WTC11 (cell line): ENCODE data around the gene SNCA.

Experiments
- FOXP1 ChIP-seq: sonication (generic); formaldehyde crosslinking; IDR thresholded peaks from 2 replicates; pipeline ENCODE4 v1.8.0; 2022; ENCODE audit warnings: missing genetic modification reagents, mild to moderate bottlenecking, moderate library complexity, borderline replicate concordance
- TF ChIP-seq, protein P1 (sequence below): sonication (generic); formaldehyde crosslinking; conservative IDR thresholded peaks from 2 replicates; pipeline ENCODE4 v1.8.1; 2023; ENCODE audit warnings: mild to moderate bottlenecking, low read depth, missing genetic modification reagents, moderate library complexity
- TF ChIP-seq, protein P2 (sequence below): fragments of 200-600 bp; IDR thresholded peaks from 2 replicates; pipeline ENCODE4 v1.8.0; 2022; ENCODE audit warnings: antibody characterized with exemption
- TF ChIP-seq, protein P3 (sequence below): fragments of 250-450 bp; sonication (Bioruptor Pico); IDR thresholded peaks from 2 replicates; pipeline ENCODE4 v1.9.0; 2021; ENCODE audit warnings: moderate library complexity, mild to moderate bottlenecking, inconsistent platforms, borderline replicate concordance
- TF ChIP-seq, protein P4 (sequence below): sonication (generic); formaldehyde crosslinking; IDR thresholded peaks from 2 replicates; pipeline ENCODE4 v1.8.1; 2022; ENCODE audit warnings: low read depth, mild to moderate bottlenecking, moderate library complexity, missing genetic modification reagents, borderline replicate concordance

GRCh38 chr4:89821612-89822011, 15.3 kb downstream of the SNCA start:
- TF ChIP-seq, protein P1, sequence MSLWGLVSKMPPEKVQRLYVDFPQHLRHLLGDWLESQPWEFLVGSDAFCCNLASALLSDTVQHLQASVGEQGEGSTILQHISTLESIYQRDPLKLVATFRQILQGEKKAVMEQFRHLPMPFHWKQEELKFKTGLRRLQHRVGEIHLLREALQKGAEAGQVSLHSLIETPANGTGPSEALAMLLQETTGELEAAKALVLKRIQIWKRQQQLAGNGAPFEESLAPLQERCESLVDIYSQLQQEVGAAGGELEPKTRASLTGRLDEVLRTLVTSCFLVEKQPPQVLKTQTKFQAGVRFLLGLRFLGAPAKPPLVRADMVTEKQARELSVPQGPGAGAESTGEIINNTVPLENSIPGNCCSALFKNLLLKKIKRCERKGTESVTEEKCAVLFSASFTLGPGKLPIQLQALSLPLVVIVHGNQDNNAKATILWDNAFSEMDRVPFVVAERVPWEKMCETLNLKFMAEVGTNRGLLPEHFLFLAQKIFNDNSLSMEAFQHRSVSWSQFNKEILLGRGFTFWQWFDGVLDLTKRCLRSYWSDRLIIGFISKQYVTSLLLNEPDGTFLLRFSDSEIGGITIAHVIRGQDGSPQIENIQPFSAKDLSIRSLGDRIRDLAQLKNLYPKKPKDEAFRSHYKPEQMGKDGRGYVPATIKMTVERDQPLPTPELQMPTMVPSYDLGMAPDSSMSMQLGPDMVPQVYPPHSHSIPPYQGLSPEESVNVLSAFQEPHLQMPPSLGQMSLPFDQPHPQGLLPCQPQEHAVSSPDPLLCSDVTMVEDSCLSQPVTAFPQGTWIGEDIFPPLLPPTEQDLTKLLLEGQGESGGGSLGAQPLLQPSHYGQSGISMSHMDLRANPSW (CRISPR knock-in tag): no peak
- TF ChIP-seq, protein P2, sequence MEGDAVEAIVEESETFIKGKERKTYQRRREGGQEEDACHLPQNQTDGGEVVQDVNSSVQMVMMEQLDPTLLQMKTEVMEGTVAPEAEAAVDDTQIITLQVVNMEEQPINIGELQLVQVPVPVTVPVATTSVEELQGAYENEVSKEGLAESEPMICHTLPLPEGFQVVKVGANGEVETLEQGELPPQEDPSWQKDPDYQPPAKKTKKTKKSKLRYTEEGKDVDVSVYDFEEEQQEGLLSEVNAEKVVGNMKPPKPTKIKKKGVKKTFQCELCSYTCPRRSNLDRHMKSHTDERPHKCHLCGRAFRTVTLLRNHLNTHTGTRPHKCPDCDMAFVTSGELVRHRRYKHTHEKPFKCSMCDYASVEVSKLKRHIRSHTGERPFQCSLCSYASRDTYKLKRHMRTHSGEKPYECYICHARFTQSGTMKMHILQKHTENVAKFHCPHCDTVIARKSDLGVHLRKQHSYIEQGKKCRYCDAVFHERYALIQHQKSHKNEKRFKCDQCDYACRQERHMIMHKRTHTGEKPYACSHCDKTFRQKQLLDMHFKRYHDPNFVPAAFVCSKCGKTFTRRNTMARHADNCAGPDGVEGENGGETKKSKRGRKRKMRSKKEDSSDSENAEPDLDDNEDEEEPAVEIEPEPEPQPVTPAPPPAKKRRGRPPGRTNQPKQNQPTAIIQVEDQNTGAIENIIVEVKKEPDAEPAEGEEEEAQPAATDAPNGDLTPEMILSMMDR: no peak
- TF ChIP-seq FOXP1: no peak
- TF ChIP-seq, protein P3, sequence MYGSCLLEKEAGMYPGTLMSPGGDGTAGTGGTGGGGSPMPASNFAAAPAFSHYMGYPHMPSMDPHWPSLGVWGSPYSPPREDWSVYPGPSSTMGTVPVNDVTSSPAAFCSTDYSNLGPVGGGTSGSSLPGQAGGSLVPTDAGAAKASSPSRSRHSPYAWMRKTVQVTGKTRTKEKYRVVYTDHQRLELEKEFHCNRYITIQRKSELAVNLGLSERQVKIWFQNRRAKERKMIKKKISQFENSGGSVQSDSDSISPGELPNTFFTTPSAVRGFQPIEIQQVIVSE: no peak
- TF ChIP-seq, protein P4, sequence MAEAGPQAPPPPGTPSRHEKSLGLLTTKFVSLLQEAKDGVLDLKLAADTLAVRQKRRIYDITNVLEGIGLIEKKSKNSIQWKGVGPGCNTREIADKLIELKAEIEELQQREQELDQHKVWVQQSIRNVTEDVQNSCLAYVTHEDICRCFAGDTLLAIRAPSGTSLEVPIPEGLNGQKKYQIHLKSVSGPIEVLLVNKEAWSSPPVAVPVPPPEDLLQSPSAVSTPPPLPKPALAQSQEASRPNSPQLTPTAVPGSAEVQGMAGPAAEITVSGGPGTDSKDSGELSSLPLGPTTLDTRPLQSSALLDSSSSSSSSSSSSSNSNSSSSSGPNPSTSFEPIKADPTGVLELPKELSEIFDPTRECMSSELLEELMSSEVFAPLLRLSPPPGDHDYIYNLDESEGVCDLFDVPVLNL: no peak
